Activated T-cell treated with anti-CD3 and anti-CD28 coated beads, Interleukin-2, amount 50 U/mL, for 24 hours (primary cell): ENCODE results near the gene GCC1.
"Not testable (repeated sequence)": the region's sequence is repeated elsewhere in the genome, so short reads cannot be mapped to it uniquely, and the experiment has no call there.

ENCODE experiments used
- DNase-seq: peaks from one replicate; pipeline ENCODE4 v3.0.0-alpha.2; 2020
- H3K27ac Mint-ChIP-seq: 2 replicates; pipeline ENCODE4 v1.8.0; 2020; ENCODE audit warnings: mild to moderate bottlenecking, mixed read lengths
- H3K27me3 Mint-ChIP-seq: 2 replicates; pipeline ENCODE4 v1.8.0; 2020; ENCODE audit warnings: mixed read lengths
- H3K36me3 Mint-ChIP-seq: 2 replicates; pipeline ENCODE4 v1.8.0; 2020; ENCODE audit warnings: low read depth, mixed read lengths
- H3K4me1 Mint-ChIP-seq: 2 replicates; pipeline ENCODE4 v1.8.0; 2020; ENCODE audit warnings: low read depth, mixed read lengths
- H3K4me3 Mint-ChIP-seq: 2 replicates; pipeline ENCODE4 v1.8.0; 2020; ENCODE audit warnings: mild to moderate bottlenecking, moderate library complexity, mixed read lengths
- H3K9me3 Mint-ChIP-seq: 2 replicates; pipeline ENCODE4 v1.8.0; 2020; ENCODE audit warnings: mixed read lengths

The GCC1 gene

DNA sequence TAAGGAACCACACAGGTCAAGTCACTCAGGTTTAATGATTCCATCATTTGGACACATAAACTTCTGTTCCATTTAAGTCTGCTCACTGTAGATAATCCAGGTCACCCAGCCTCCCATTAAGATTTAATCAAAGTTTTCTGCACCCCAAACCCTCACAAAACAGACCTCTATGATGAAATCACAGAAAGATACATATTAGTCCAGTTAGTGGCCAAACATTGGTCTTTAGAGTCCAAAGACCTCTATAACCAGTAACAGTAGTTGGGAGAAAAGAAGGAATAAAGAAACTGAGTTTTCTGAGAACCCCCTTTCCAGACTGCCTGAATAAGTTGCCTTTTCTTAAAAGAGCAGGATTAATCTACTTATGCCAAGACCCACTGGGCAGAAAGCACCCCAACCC, 4.8 kb downstream of the GCC1 start:
- H3K27me3 Mint-ChIP-seq = no peaks in the 10 kb centered on the region
- no peak overlapping the region for H3K27ac Mint-ChIP-seq
- peaks cover 55% of the 10 kb centered on the region for H3K4me1 Mint-ChIP-seq
- no peaks in the 10 kb centered on the region for H3K9me3 Mint-ChIP-seq
- H3K4me3 Mint-ChIP-seq = no peak overlapping the region
- DNase-seq = no peak
- peaks cover 74% of the 10 kb centered on the region for H3K36me3 Mint-ChIP-seq

DNA sequence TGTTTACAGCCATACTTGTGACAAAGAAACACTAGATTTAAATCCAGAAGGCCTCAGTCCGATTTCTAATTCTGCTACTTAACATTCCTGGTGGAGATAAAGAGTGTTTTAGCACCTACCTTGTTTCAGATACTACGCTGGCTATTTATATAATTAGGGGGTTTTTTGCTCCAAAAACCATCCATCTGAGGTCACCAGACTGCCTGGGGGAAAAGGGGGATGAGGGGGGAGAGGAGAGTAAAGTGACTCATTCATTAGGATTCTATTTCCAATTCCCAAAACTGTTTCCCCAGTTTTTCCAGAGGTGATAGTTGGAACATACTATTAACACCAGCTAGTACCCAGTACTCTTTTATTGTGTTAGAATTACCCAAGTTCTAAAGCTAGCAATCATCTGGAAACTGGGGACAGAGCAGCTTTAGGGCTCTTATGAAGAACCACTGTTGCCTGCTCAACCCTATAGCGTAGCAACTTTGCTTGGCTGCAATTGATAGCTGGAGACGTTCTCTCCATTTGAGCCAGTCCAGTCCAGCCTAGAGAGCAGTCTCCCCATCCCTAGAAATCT, 6.6 kb downstream of the GCC1 start:
- H3K9me3 Mint-ChIP-seq = no peaks in the 10 kb centered on the region
- H3K27me3 Mint-ChIP-seq = no peaks in the 10 kb centered on the region
- no peak overlapping the region for H3K4me3 Mint-ChIP-seq
- peaks cover 65% of the 10 kb centered on the region for H3K36me3 Mint-ChIP-seq
- DNase-seq = no peak
- peaks cover 43% of the 10 kb centered on the region for H3K4me1 Mint-ChIP-seq
- H3K27ac Mint-ChIP-seq = no peak overlapping the region

DNA sequence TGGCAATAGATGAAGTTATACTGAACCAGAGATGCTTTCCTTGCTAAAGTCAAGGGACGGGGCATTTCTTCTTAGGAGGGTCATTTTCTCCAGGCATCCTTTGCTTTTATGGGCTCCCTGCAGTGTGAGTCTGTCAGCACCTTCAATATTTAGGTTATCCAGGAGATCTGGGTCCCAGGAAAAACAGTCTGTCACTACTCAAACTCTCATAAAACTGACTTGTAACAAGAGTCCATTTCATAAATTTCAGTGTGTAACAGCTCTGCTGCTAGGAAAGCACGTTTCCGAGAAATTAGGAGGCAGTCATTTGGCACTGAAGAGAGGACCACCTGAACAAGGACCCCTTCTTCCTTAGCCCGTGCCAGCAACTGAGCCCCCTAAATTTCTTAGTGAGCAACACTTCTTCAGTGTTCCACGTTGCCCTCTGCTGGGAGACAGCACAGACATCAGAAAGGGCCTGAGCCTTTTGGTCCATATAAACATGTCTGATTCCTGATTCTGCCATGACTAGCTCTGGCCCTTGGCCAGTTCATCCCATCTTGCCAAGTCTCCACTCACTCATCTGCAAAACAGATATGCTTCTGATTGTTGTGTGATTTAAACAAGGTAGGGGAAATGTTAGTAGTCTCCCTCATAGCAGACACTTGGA, 7.2 kb downstream of the GCC1 start:
- DNase-seq = no peak
- Mint-ChIP-seq H3K9me3 (no peaks in the 10 kb centered on the region), H3K27ac (no peak overlapping the region), H3K36me3 (peaks cover 59% of the 10 kb centered on the region), H3K4me1 (peaks cover 36% of the 10 kb centered on the region), H3K27me3 (no peaks in the 10 kb centered on the region), H3K4me3 (no peak overlapping the region)

DNA sequence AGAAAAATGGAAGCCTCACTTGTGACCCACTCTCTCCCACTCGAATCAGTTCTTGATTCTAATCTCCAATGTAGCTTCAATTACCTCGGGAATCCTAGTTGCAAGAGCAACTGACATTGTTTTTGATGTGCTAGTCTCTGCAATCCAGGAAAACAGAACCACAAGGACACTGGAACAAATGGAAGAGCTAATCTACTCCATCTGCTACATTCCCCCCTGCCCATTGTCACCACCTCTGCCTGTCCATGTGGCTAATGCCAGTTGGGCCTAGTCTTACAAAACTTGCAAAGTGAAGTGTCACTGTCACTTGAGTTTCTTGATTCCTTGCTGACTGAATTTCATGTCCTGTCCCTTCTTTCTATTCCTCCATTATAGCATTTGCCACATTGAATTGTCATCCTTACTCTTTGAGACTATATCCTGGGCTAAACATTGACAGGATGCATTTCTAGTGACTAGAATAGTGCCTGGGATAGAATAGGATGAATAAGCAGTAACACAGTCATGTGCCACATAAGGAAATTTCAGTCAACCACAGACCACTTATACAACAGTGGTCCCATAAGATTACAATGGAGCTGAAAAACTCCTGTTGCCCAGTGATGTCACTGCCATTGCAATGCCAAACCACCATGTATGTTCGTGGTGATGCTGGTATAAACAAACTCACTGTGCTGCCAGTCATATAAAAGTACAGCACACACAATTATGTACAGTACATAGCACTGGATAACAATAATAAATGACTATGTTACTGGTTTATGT, 13.5 kb downstream of the GCC1 start:
- H3K27ac Mint-ChIP-seq = no peak overlapping the region
- peaks cover 11% of the 10 kb centered on the region for H3K36me3 Mint-ChIP-seq
- H3K9me3 Mint-ChIP-seq = no peaks in the 10 kb centered on the region
- no peak for DNase-seq
- no peaks in the 10 kb centered on the region for H3K4me1 Mint-ChIP-seq
- no peak overlapping the region for H3K4me3 Mint-ChIP-seq
- H3K27me3 Mint-ChIP-seq = no peaks in the 10 kb centered on the region

DNA sequence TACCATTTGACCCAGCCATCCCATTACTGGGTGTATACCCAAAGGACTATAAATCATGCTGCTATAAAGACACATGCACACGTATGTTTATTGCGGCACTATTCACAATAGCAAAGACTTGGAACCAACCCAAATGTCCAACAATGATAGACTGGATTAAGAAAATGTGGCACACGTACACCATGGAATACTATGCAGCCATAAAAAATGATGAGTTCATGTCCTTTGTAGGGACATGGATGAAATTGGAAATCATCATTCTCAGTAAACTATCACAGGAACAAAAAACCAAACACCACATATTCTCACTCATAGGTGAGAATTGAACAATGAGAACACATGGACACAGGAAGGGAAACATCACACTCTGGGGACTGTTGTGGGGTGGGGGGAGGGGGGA, 17.4 kb downstream of the GCC1 start:
- not testable (repeated sequence) for H3K27me3 Mint-ChIP-seq, H3K27ac Mint-ChIP-seq, H3K36me3 Mint-ChIP-seq, DNase-seq, H3K9me3 Mint-ChIP-seq, H3K4me1 Mint-ChIP-seq, H3K4me3 Mint-ChIP-seq

DNA sequence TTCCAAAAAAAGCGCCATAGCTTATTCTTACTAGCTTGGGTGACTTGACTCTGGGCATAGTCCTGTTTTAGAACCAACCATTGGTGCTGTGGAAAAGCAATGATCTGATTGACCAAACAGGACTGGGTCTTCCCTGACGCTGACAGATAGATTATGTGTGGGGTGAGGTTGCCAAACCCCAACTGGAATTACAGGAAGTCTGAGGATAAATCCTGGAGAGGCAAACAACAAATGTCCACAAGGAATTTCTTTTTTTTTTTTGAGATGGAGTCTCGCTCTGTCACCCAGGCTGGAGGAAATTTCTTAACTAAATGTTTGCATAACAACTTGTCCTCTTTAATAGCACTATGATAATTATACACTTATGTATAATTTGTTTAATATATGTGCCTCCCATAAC, 19.2 kb downstream of the GCC1 start:
- H3K9me3 Mint-ChIP-seq = peaks cover 2% of the 10 kb centered on the region
- no peak overlapping the region for H3K27ac Mint-ChIP-seq
- H3K4me3 Mint-ChIP-seq = no peak overlapping the region
- H3K4me1 Mint-ChIP-seq = no peaks in the 10 kb centered on the region
- no peaks in the 10 kb centered on the region for H3K27me3 Mint-ChIP-seq
- H3K36me3 Mint-ChIP-seq = peaks cover 11% of the 10 kb centered on the region
- no peak for DNase-seq

DNA sequence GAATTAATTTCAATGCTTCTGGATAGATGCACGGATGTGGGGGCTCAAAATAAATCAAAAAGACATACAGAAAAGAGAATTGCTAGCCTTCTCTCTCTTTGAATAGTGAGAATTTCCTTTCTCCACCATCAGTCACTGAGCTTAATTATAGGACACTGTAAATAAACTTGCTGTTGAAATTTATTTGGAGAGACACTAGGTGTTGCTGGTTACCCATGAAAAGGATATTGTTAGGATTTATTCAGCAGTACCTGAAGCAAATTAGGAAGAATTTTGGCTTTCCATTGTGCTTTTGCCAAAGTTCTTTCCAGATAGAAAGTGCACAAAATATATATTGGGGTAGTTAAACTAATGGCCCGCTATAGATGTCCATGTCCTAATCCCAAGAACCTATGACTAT, 27.6 kb downstream of the GCC1 start:
- peaks cover 4% of the 10 kb centered on the region for H3K9me3 Mint-ChIP-seq
- DNase-seq = no peak
- no peaks in the 10 kb centered on the region for H3K4me1 Mint-ChIP-seq
- no peak overlapping the region for H3K4me3 Mint-ChIP-seq
- no peaks in the 10 kb centered on the region for H3K27me3 Mint-ChIP-seq
- H3K36me3 Mint-ChIP-seq = peaks cover 2% of the 10 kb centered on the region
- H3K27ac Mint-ChIP-seq = no peak overlapping the region

DNA sequence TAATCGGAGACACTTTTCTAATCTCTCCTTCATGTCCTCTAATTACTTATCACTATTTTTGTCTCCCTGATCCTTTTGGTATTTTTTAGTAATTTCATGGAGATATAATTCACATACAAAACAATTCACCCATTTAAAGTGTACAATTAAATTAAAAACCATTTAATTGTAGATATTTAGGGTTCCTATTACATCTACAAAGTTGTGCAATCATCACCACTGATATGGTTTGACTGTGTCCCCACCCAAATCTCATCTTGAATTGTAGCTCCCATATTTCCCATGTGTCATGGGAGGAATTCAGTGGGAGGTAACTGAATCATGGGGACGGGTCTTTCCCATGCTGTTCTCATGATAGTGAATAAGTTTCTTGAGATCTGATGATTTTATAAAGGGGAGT, 29.0 kb downstream of the GCC1 start:
- Mint-ChIP-seq H3K27ac (no peak overlapping the region), H3K4me3 (no peak overlapping the region), H3K4me1 (no peaks in the 10 kb centered on the region), H3K27me3 (no peaks in the 10 kb centered on the region), H3K9me3 (peaks cover 4% of the 10 kb centered on the region), H3K36me3 (no peaks in the 10 kb centered on the region)
- no peak for DNase-seq

DNA sequence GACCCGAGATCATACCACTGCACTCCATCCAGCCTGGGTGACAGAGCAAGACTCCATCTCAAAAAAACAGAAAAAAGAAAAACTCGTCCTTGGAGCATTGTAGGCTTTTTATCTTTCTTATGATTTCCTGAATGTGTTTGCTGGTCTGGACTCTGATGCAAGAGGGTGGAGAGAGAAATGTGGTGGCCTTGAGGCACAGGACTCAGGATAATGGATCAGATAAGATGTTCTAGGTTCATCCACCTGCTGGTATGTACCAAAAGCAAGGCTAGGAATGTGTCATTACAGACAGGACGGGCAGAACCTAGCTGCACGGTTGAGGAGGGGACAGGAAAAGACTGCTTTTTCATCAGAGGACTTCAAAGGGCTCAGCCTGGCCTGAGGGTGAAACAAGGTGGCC, 33.5 kb downstream of the GCC1 start:
- Mint-ChIP-seq H3K9me3 (peaks cover 4% of the 10 kb centered on the region), H3K36me3 (no peaks in the 10 kb centered on the region), H3K27ac (no peak overlapping the region), H3K27me3 (peaks cover 2% of the 10 kb centered on the region), H3K4me1 (no peaks in the 10 kb centered on the region), H3K4me3 (no peak overlapping the region)
- no peak for DNase-seq

DNA sequence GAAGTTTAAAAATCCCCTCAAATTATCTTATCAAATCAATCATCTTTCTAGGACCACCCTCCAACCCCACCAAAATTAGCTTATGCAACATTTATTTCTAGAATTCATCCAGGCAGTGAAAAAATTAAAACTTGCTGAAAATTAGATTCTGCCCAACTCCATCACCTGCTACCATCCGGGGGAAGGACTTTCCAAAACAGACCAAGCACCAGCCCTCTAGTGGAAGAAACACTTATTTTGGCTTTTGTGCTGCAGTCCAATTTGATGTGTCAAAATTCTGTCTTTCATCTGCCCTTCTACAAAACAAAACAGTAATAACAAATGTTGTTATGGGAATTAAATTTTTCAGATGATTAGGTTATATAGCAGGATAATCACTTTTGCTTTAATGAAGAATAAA, 35.1 kb downstream of the GCC1 start:
- H3K9me3 Mint-ChIP-seq = peaks cover 11% of the 10 kb centered on the region
- H3K4me1 Mint-ChIP-seq = no peaks in the 10 kb centered on the region
- no peak for DNase-seq
- peaks cover 3% of the 10 kb centered on the region for H3K36me3 Mint-ChIP-seq
- no peak overlapping the region for H3K27ac Mint-ChIP-seq
- H3K4me3 Mint-ChIP-seq = no peak overlapping the region
- peaks cover 6% of the 10 kb centered on the region for H3K27me3 Mint-ChIP-seq

DNA sequence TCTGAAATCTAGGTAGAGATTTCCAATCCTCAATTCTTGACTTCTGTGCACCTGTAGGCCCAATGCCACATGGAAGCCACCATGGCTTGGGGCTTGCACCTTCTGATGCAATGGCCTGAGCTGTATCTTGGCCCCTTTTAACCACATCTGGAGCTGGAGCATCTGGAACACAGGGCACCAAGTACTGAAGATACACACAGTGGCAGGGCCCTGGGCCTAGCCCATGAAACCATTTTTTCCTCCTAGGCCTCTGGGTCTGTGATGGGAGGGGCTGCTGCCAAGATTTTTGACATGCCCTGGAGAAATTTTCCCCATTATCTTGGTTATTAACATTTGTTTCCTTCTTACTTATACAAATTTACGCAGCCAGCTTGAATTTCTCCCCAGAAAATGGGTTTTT, 39.1 kb downstream of the GCC1 start:
- Mint-ChIP-seq H3K27ac (no peak overlapping the region), H3K4me1 (no peaks in the 10 kb centered on the region), H3K9me3 (peaks cover 12% of the 10 kb centered on the region), H3K27me3 (peaks cover 8% of the 10 kb centered on the region), H3K4me3 (no peak overlapping the region), H3K36me3 (peaks cover 3% of the 10 kb centered on the region)
- DNase-seq = no peak

DNA sequence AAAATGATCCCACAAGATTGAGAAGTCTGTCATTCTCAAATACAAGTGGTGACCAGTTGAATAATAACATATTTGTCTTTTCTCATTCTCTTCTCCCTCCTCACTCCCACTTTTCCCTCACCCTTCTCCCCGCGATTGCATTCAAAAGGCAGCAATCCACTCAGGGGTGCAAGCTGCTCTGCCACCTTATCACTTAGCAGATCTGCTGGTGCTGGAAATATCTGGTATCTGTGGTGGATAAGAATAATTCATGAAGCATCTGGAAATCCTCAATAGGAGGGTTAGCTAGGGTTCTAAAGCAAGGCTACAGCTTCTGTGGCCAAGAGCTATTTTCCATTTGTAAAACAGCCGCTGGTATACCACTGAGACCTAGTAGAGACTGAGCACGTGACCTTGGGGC, 43.8 kb downstream of the GCC1 start:
- Mint-ChIP-seq H3K27ac (no peak overlapping the region), H3K4me3 (no peak overlapping the region), H3K9me3 (peaks cover 8% of the 10 kb centered on the region), H3K27me3 (peaks cover 38% of the 10 kb centered on the region), H3K4me1 (peaks cover 4% of the 10 kb centered on the region), H3K36me3 (peaks cover under 1% of the 10 kb centered on the region)
- DNase-seq = no peak

DNA sequence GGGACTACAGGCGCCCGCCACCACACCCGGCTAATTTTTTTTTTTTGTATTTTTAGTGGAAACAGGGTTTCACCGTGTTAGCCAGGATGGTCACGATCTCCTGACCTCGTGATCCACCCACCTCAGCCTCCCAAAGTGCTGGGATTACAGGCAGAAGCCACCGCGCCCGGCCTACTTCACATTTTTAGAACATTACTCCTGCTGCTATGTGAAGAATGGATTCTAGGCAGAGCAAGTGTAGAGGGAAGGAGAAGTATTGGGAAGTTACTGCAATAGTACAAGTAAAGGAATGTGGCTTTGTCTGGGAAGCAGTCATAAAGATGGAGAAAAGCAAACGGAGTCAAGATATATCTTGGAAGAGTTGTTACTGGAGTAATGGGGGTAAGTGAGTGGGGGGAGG, 44.9 kb downstream of the GCC1 start:
- H3K4me1 Mint-ChIP-seq, H3K36me3 Mint-ChIP-seq, DNase-seq, H3K9me3 Mint-ChIP-seq, H3K27ac Mint-ChIP-seq, H3K4me3 Mint-ChIP-seq: not testable (repeated sequence)
- peaks cover 49% of the 10 kb centered on the region for H3K27me3 Mint-ChIP-seq

DNA sequence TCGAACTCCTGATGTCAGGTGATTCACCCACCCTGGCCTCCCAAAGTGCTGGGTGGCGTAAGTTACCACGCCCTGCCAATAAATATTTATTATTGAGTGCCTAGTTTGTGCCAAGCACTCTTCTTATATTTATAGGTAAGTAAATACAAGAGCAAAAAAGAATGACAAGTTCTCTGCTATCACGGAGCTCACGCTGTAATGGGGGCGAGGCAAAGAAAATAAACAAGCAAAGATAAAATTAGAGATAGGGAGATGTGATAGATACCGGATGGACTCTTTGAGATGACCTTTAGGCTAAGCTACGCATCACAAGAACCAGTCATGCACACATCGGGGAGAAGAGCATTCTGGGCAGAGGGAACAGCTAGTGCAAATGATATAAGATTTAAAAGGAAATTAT, 46.3 kb downstream of the GCC1 start:
- H3K27ac Mint-ChIP-seq = no peak overlapping the region
- H3K27me3 Mint-ChIP-seq = peaks cover 61% of the 10 kb centered on the region
- H3K4me3 Mint-ChIP-seq = no peak overlapping the region
- no peaks in the 10 kb centered on the region for H3K36me3 Mint-ChIP-seq
- H3K4me1 Mint-ChIP-seq = peaks cover 6% of the 10 kb centered on the region
- no peak for DNase-seq
- no peaks in the 10 kb centered on the region for H3K9me3 Mint-ChIP-seq

DNA sequence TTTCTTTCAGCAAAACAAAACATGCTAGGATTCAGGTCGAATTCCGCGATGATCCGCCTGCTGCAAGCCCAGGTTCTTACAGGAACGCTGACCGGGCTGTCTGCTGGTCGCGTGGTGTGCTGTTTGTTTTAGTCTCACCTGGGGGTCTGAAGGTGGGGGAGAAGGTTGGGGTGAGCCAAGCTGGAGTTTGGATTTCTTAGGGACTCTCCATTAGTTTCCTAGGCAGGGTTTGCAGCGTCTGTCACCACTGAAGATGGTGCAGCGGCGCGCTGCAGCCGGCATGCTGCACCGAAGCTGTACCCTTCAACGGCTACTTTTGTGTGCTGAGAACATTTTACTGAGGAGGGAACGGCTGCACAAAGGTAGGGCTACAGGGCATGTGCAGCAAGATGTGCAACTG, 48.7 kb downstream of the GCC1 start:
- H3K4me3 Mint-ChIP-seq = no peak overlapping the region
- H3K36me3 Mint-ChIP-seq = no peaks in the 10 kb centered on the region
- H3K4me1 Mint-ChIP-seq = peaks cover 12% of the 10 kb centered on the region
- no peak for DNase-seq
- H3K9me3 Mint-ChIP-seq = no peaks in the 10 kb centered on the region
- peaks cover 65% of the 10 kb centered on the region for H3K27me3 Mint-ChIP-seq
- H3K27ac Mint-ChIP-seq = no peak overlapping the region
